HL-60/S4 treated with retinoic acid at 250 ng/mL for 4 days and 3 days (cell line): ENCODE measurements around the gene POLR3B.

ENCODE experiments used
- in situ Hi-C: fragments of 300-500 bp; cut with MboI; formaldehyde crosslinking; loops from 2 replicates; pipeline ENCODE4 v1.7.0; 2022; ENCODE audit warnings: low sequenced_read_pairs

Gene POLR3B

DNA sequence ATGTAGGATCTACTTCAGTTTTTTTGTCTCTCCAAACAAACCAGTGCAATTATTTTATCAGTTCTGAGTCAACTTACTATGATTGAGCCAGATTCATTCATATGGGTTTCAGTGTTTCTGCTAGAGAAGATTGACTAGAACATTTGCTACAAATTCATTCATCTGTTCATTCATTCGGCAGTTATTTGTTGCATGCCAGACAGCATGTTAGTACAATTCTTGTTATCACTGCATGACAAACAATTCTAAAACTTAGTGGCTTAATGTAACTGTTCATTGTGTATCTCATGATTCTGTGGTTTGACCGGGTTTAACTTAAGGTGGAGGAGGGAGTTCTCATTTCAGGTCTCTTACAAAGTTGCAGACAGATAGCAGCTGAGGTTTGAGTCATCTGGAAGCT, 52.3 kb downstream of the POLR3B start:
- in situ Hi-C loops, result no loop called here

- in situ Hi-C loops, result no loop called here
These were observed 55.0 kb downstream of the POLR3B start for GRCh38 chr12:106412563-106412962.

- in situ Hi-C loops, result no loop called here
These were observed 57.6 kb downstream of the POLR3B start for GRCh38 chr12:106415134-106415533.

- in situ Hi-C loops, result no loop called here
These were observed 58.7 kb downstream of the POLR3B start for GRCh38 chr12:106416273-106416672.

GRCh38 chr12:106417926-106418910, 60.7 kb downstream of the POLR3B start:
- in situ Hi-C loops, result no loop called here

DNA sequence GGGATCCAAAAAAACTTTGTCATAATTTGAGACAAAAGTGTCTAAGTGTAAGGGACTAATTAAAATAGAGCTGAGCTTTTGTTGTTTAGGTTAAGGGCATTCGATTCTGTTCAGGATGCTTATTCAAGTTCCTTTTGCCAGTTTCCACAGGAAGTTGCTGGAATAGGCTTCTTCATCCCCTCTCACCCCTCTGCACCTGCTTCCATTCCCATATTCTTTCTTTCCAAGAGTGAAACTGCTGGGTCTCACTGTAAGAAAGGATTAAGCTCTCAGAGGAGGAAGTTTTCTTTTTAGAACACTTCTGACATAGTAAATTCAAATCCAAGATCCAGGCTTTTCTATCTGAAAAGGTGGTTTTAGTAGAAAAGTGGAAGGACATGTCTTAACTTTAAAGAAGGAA, 61.4 kb downstream of the POLR3B start:
- in situ Hi-C loops, result no loop called here

- in situ Hi-C loops, result no loop called here
These were observed 65.7 kb downstream of the POLR3B start for GRCh38 chr12:106423291-106423690.

DNA sequence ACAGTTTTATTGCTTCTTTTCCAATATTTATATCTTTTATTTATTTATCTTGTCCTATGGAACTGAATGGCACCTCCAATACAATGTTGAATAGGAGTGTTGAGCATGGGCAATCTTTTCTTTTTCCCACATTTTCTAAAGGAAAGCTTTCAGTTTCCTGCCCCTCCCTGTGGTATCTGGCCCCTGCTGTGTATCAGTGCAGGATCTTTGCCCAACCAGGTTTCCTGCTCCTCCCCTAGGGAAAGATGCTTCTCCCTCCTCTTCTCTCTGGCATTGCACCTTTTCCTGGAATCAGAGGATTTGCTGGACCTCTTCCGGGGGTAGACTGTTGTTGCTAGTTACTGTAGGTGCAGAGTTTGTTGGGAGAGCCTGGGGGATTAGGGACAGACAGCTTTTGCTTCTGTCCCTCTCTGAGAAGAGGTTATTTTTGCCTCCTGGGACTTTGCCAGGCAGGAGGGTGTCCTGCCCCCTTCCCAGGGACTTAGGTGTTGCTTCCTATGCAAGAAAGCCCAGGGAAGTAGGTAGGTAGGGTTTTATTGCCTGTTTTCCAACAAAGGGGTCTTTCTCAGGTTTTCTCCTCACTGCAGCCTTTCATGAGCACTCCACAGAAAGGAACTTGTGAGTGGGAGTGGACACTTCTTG, 67.6 kb downstream of the POLR3B start:
- in situ Hi-C loops, result no loop called here

GRCh38 chr12:106427917-106428316, 70.4 kb downstream of the POLR3B start:
- in situ Hi-C loops, result no loop called here

GRCh38 chr12:106428384-106428783, 70.8 kb downstream of the POLR3B start:
- in situ Hi-C loops, result no loop called here

DNA sequence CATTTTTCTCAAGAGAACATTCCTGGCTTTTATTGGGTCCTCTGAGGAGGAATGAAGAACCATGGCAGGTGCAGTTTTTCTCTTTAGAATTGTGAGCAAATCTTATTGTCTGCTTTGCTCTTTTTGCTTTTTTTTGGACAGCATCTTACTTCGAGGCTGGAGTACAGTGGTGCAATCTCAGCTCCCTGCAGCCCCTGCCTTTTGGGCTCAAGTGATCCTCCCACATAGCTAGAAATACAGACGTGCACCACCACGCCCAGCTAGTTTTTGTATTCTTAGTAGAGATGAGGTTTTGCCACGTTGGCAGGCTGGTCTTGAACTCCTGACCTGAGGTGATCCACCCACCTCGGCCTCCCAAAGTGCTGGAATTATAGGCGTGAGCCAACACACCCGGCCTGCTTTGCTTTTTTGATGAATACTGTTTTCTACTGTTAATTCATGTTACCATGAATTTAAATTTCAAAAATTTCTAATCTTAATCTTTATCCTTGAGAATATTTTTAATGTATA, 71.5 kb downstream of the POLR3B start:
- in situ Hi-C loops, result no loop called here

DNA sequence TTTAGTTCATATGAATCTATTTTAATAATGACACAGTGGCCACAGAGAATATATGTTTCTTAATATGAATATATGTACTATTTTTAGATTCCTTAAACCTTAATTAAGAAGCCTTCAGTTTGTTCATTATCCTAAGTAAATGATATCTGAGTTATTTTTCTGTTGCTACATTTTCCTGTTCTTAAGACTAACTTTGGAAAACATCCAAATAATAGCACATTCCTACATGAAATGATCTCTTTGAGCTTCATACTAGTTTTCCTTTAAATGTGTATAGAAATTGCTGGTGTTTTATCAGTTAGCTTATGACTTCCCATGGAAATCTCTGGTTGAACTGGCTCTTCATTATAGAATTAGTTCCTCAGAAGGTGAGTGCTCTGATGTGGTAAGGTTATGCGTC, 72.1 kb downstream of the POLR3B start:
- in situ Hi-C loops, result no loop called here

DNA sequence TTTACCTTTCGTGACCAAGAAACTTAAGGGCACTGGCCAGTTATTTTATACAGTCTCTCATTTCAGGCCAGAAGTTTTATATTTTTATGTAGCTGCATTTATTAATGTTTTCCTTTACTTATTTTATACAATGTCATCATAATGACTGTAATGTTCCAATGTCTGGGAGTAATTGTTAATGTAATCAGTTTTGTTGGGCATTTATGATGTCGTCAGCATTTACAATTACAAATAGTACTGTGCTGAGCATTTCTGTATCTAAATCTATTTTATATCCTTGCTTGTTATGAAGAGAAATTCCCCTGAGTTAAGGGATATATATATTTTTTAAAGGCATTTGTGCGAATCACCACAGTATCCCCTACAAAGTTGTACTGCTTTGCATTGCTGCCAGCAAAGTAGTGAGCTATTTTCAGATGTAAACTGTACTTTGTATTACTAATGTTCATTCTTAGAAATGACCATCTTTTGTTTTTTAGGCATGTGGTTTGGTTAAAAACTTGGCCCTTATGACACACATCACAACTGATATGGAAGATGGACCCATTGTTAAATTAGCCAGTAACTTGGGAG, 74.4 kb downstream of the POLR3B start:
- in situ Hi-C loops, result no loop called here

- in situ Hi-C loops, result no loop called here
These were observed 75.5 kb downstream of the POLR3B start for GRCh38 chr12:106433055-106433454.

DNA sequence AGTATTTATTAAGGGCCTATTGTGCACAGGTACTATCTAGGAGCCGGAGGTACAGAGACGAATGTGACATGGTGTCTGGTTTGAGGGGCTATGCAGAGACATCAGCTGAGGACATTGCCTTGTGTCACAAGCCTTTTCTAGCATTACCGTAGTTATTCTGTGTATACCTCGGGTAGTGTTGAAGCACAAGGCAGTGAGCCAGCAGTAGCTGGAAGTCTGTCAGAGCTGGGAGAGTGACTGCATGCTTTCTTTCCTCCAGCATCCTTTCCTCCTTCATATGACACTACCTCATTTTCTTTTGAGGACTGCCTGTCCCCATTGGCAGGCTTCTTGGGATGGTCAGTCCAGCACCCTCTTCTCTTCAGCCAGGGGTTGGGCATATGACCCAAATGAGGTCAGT, 77.0 kb downstream of the POLR3B start:
- in situ Hi-C loops, result no loop called here

GRCh38 chr12:106436164-106436563, 78.6 kb downstream of the POLR3B start:
- in situ Hi-C loops, result no loop called here

- in situ Hi-C loops, result no loop called here
These were observed 85.0 kb downstream of the POLR3B start for GRCh38 chr12:106442575-106442974.

GRCh38 chr12:106445053-106445452, 87.5 kb downstream of the POLR3B start:
- in situ Hi-C loops, result no loop called here

DNA sequence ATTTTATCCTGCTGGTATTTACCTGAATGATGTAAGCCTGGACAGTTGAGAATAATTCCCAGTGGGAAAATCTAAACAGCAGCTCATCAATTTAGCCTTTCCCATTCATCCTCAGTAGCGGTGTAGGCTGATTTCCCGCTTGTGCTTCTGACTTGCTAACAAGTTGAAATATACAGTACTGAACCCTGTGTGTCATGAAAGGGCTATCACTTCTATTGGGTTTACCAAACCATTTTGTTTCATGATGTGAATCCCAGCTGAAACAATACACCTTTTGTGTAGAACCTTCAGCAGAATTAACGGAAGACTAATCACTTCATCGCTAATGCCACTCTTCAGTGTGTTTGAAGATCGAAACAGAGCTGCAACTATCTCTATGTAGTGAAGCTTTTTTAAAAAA, 88.4 kb downstream of the POLR3B start:
- in situ Hi-C loops, result no loop called here

DNA sequence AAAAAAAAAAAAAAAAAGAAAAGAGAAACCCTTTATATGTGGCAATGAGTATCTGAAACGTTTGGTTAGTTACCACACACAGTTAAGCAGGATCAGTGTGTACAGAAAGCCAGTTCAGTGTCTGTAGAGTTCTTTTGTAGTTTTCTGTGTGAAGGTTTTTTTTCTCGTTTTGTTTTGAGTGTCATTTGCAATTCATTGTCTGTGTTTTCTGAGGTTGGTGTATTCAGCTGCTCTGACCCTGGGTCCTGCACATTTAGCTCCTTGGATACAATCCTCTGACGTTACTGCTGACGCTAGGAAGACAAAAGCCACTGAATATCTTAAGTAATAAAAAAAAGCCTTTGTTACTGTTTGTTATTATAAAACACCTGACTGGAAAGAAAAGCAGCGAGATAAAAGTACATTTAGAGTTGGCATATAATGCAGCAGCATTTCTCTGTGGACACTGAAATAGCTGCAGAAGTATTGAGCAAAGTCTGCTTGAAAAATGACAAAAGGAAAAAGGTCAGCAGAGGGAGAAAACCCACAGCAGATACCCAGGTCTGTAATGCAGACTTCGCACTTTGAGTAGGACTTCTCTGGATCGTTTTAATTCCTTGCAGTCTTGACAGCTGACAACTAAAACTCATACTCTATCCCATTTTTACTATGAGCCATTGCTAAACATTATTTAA, 89.0 kb downstream of the POLR3B start:
- in situ Hi-C loops, result no loop called here

- in situ Hi-C loops, result no loop called here
These were observed 94.8 kb downstream of the POLR3B start for GRCh38 chr12:106452309-106452708.
